H9 (cell line): ENCODE measurements around the gene HLA-DQA1. TPM values are rescaled to one million over a fixed set of nuclear protein-coding genes. Genes with fewer than 3 reads are reported as not detected.

ENCODE experiments used
- DNase-seq: peaks from one replicate; pipeline ENCODE4 v3.0.0-alpha.2; 2017
- H2AFZ ChIP-seq: one replicate; pipeline ENCODE4 v1.6.1; 2013; ENCODE audit warnings: mild to moderate bottlenecking, low read length, control low read depth, moderate library complexity
- H2AK5ac ChIP-seq: 2 replicates; pipeline ENCODE4 v1.6.1; 2013; ENCODE audit warnings: low read length, control low read depth, mixed read lengths; ENCODE audit not compliant: insufficient read length
- H2BK120ac ChIP-seq: one replicate; pipeline ENCODE4 v1.6.1; 2013; ENCODE audit warnings: low read depth, mild to moderate bottlenecking, low read length, control low read depth, inconsistent platforms; ENCODE audit not compliant: poor library complexity, severe bottlenecking
- H2BK12ac ChIP-seq: 2 replicates; pipeline ENCODE4 v1.6.1; 2013; ENCODE audit warnings: low read length, control low read depth, mixed read lengths, low read depth; ENCODE audit not compliant: insufficient read length
- H2BK15ac ChIP-seq: 2 replicates; pipeline ENCODE4 v1.6.1; 2013; ENCODE audit warnings: low read depth, low read length, control low read depth
- H2BK20ac ChIP-seq: one replicate; pipeline ENCODE4 v1.6.1; 2013; ENCODE audit warnings: low read depth, mild to moderate bottlenecking, low read length, control low read depth, inconsistent platforms; ENCODE audit not compliant: poor library complexity, severe bottlenecking
- H2BK5ac ChIP-seq: 2 replicates; pipeline ENCODE4 v1.6.1; 2013; ENCODE audit warnings: low read length, control low read depth, mixed read lengths; ENCODE audit not compliant: insufficient read length
- H3K14ac ChIP-seq: 2 replicates; pipeline ENCODE4 v1.6.1; 2013; ENCODE audit warnings: low read length, control low read depth; ENCODE audit not compliant: insufficient read depth
- H3K18ac ChIP-seq: 2 replicates; pipeline ENCODE4 v1.6.1; 2013; ENCODE audit warnings: low read depth, mild to moderate bottlenecking, mixed read lengths, low read length, control low read depth; ENCODE audit not compliant: insufficient read length
- H3K23ac ChIP-seq: 2 replicates; pipeline ENCODE4 v1.6.1; 2013; ENCODE audit warnings: low read length, control low read depth, mixed read lengths, low read depth; ENCODE audit not compliant: insufficient read length
- H3K23me2 ChIP-seq: 2 replicates; pipeline ENCODE4 v1.6.1; 2013; ENCODE audit warnings: low read depth, mild to moderate bottlenecking, mixed read lengths, low read length, control low read depth; ENCODE audit not compliant: insufficient read length, poor library complexity, severe bottlenecking
- H3K27ac ChIP-seq: 2 replicates; pipeline ENCODE4 v1.5.1; 2013; ENCODE audit warnings: low read length, control low read depth, mixed read lengths, low read depth; ENCODE audit not compliant: insufficient read length
- H3K27me3 ChIP-seq: 2 replicates; pipeline ENCODE4 v1.6.1; 2013; ENCODE audit warnings: low read length, control low read depth, inconsistent platforms; ENCODE audit not compliant: insufficient read depth
- H3K4ac ChIP-seq: 2 replicates; pipeline ENCODE4 v1.6.1; 2013; ENCODE audit warnings: low read depth, mild to moderate bottlenecking, control low read depth, inconsistent platforms, low read length, moderate library complexity
- H3K4me1 ChIP-seq: 2 replicates; pipeline ENCODE4 v1.6.1; 2013; ENCODE audit warnings: low read length, control low read depth, inconsistent platforms; ENCODE audit not compliant: insufficient read depth
- H3K4me2 ChIP-seq: 2 replicates; pipeline ENCODE4 v1.6.1; 2013; ENCODE audit warnings: low read length, control low read depth, mixed read lengths; ENCODE audit not compliant: insufficient read length, insufficient read depth
- H3K56ac ChIP-seq: 2 replicates; pipeline ENCODE4 v1.6.1; 2013; ENCODE audit warnings: low read depth, mild to moderate bottlenecking, mixed read lengths, low read length, control low read depth; ENCODE audit not compliant: insufficient read length
- H3K79me1 ChIP-seq: 2 replicates; pipeline ENCODE4 v1.6.1; 2013; ENCODE audit warnings: low read depth, mild to moderate bottlenecking, moderate library complexity, low read length, control low read depth, inconsistent platforms; ENCODE audit not compliant: insufficient read depth, poor library complexity, severe bottlenecking
- H3K79me2 ChIP-seq: 2 replicates; pipeline ENCODE4 v1.6.1; 2013; ENCODE audit warnings: low read length, control low read depth, inconsistent platforms; ENCODE audit not compliant: insufficient read depth
- H3K9ac ChIP-seq: 2 replicates; pipeline ENCODE4 v1.6.1; 2013; ENCODE audit warnings: low read length, control low read depth, mixed read lengths; ENCODE audit not compliant: insufficient read length; ENCODE audit errors: extremely low read depth
- H3K9me3 ChIP-seq: one replicate; pipeline ENCODE4 v1.6.1; 2013; ENCODE audit warnings: low read depth, low read length, inconsistent platforms; ENCODE audit not compliant: control insufficient read depth
- H3T11ph ChIP-seq: one replicate; pipeline ENCODE4 v1.6.1; 2013; ENCODE audit warnings: mild to moderate bottlenecking, low read length, control low read depth, inconsistent platforms
- H4K20me1 ChIP-seq: one replicate; pipeline ENCODE4 v1.6.1; 2013; ENCODE audit not compliant: control insufficient read depth, insufficient read length, insufficient read depth
- H4K5ac ChIP-seq: 2 replicates; pipeline ENCODE4 v1.6.1; 2013; ENCODE audit warnings: low read depth, mild to moderate bottlenecking, mixed read lengths, low read length, control low read depth; ENCODE audit not compliant: insufficient read length
- H4K8ac ChIP-seq: replicated peaks from 2 replicates; pipeline ENCODE4 v1.6.1; 2013; ENCODE audit warnings: low read length, control low read depth, mixed read lengths, low read depth; ENCODE audit not compliant: insufficient read length
- H4K91ac ChIP-seq: 2 replicates; pipeline ENCODE4 v1.6.1; 2013; ENCODE audit warnings: low read depth, mild to moderate bottlenecking, moderate library complexity, mixed read lengths, low read length, control low read depth; ENCODE audit not compliant: insufficient read length
- H3K27ac Mint-ChIP-seq, 3 experiments: 2 replicates in 2 of 3; 3 replicates in 1 of 3; pipeline ENCODE4 v1.8.0; 2020 to 2021; ENCODE audit warnings: mixed read lengths in 3 of 3, mild to moderate bottlenecking in 1 of 3, moderate library complexity in 1 of 3
- H3K27me3 Mint-ChIP-seq: 2 replicates; pipeline ENCODE4 v1.8.0; 2021; ENCODE audit warnings: low read depth, mild to moderate bottlenecking, moderate library complexity, mixed read lengths
- H3K36me3 Mint-ChIP-seq, 3 experiments: 2 replicates in 2 of 3; 3 replicates in 1 of 3; pipeline ENCODE4 v1.8.0; 2020 to 2021; ENCODE audit warnings: low read depth in 3 of 3, mixed read lengths in 3 of 3; ENCODE audit not compliant: insufficient read depth in 1 of 3
- H3K4me1 Mint-ChIP-seq, 2 experiments: 2 replicates each; pipeline ENCODE4 v1.8.0; 2020; ENCODE audit warnings: mixed read lengths in 2 of 2
- H3K4me3 Mint-ChIP-seq, 2 experiments: 2 replicates in 1 of 2; 3 replicates in 1 of 2; pipeline ENCODE4 v1.8.0; 2020 to 2021; ENCODE audit warnings: mild to moderate bottlenecking in 2 of 2, mixed read lengths in 2 of 2, moderate library complexity in 1 of 2
- H3K9me3 Mint-ChIP-seq, 2 experiments: 2 replicates in 1 of 2; 3 replicates in 1 of 2; pipeline ENCODE4 v1.8.0; 2020; ENCODE audit warnings: mild to moderate bottlenecking in 2 of 2, mixed read lengths in 2 of 2, moderate library complexity in 1 of 2
- WGBS: extraction: QIAGEN DNeasy Blood & Tissue Kit; methylation state at CpG from one replicate; pipeline ENCODE4 v1.1.7; 2013; ENCODE audit warnings: missing lambda C conversion rate, low lambda C conversion rate, mixed read lengths; ENCODE audit not compliant: insufficient read length; ENCODE audit errors: extremely low coverage; 5-methylcytosine and 5-hydroxymethylcytosine counted together
- total RNA-seq: library from RNA; stranded (reverse); gene quantifications from 2 replicates; pipeline ENCODE4 v1.2.1, GENCODE V29; 2021
- TF ChIP-seq, protein P1 (sequence below): fragments of 200-600 bp; sonication (generic); conservative IDR thresholded peaks from 3 replicates; pipeline ENCODE4 v1.8.0; 2021; ENCODE audit warnings: antibody characterized with exemption, mild to moderate bottlenecking

Gene HLA-DQA1
- total RNA-seq, 1 experiment from 2014 or later, result 1.7 TPM

DNA sequence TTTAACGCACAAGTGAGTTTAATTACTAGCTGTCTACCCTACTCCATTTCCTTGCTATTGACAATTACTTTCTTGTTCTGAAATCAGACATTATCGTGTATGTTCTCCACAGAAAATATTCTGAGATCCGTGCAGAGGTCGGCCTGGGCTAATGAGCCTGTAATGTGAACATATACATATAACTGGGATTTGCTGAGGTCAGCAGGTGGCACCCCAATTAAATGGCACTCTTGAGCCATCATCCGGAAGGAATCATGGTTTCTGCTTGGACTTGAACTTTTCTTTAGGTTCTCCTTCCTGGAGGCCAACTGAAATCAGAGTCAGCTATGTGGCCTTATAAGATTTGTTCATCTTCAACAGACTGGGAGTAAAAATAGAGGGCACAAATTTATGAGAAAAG is 25.6 kb downstream of the HLA-DQA1 start:
- H3K9me3 Mint-ChIP-seq, result no peaks in the 10 kb centered on the region
- no peaks in the 10 kb centered on the region for H3K9me3 ChIP-seq
- TF ChIP-seq, protein P1, sequence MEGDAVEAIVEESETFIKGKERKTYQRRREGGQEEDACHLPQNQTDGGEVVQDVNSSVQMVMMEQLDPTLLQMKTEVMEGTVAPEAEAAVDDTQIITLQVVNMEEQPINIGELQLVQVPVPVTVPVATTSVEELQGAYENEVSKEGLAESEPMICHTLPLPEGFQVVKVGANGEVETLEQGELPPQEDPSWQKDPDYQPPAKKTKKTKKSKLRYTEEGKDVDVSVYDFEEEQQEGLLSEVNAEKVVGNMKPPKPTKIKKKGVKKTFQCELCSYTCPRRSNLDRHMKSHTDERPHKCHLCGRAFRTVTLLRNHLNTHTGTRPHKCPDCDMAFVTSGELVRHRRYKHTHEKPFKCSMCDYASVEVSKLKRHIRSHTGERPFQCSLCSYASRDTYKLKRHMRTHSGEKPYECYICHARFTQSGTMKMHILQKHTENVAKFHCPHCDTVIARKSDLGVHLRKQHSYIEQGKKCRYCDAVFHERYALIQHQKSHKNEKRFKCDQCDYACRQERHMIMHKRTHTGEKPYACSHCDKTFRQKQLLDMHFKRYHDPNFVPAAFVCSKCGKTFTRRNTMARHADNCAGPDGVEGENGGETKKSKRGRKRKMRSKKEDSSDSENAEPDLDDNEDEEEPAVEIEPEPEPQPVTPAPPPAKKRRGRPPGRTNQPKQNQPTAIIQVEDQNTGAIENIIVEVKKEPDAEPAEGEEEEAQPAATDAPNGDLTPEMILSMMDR, result no peak
- H3K4ac ChIP-seq, result no peak overlapping the region
- H4K8ac ChIP-seq, result no peak overlapping the region
- no peak overlapping the region for H3K18ac ChIP-seq
- no peak overlapping the region for H2BK120ac ChIP-seq
- peaks cover 22% of the 10 kb centered on the region for H3K27me3 Mint-ChIP-seq
- peaks cover 32 to 37% of the 10 kb centered on the region in 2 experiments for H3K4me1 Mint-ChIP-seq
- H3K4me1 ChIP-seq, result peaks cover 3% of the 10 kb centered on the region
- no peak overlapping the region for H2BK20ac ChIP-seq
- no peak overlapping the region for H2BK5ac ChIP-seq
- H2AFZ ChIP-seq, result no peak overlapping the region
- no peak overlapping the region for H3K56ac ChIP-seq
- H3K23ac ChIP-seq, result no peak overlapping the region
- H3K27me3 ChIP-seq, result peaks cover 4% of the 10 kb centered on the region; the same call in 1 of the 2 replicates
- H2BK15ac ChIP-seq, result no peak overlapping the region
- no peaks in the 10 kb centered on the region for H3K23me2 ChIP-seq
- no peak overlapping the region for H4K91ac ChIP-seq
- H3K4me2 ChIP-seq, result no peak overlapping the region
- no peak overlapping the region for H3K27ac ChIP-seq
- no peak overlapping the region for H3K27ac Mint-ChIP-seq
- no peaks in the 10 kb centered on the region for H3K79me2 ChIP-seq
- no peak overlapping the region for H3K9ac ChIP-seq
- H3K36me3 Mint-ChIP-seq, result peaks cover 36 to 57% (median 36%) of the 10 kb centered on the region in 3 experiments
- H2BK12ac ChIP-seq, result no peak overlapping the region
- H3K79me1 ChIP-seq, result no peaks in the 10 kb centered on the region
- H3T11ph ChIP-seq, result no peak overlapping the region
- H3K4me3 Mint-ChIP-seq, result no peak overlapping the region
- WGBS, result no CpG with 5 or more reads among the region's 5 CpGs
- H4K20me1 ChIP-seq, result no peaks in the 10 kb centered on the region
- no peak overlapping the region for H3K14ac ChIP-seq
- no peak for DNase-seq
- H2AK5ac ChIP-seq, result no peak overlapping the region
- H4K5ac ChIP-seq, result no peak overlapping the region
